Thyroid gland (tissue), 4 donors: ENCODE measurements around the gene DPF1. TPM values are rescaled to one million over a fixed set of nuclear protein-coding genes. Genes with fewer than 3 reads are reported as not detected.

ENCODE experiments used
- DNase-seq, 2 donors: peaks; one replicate each; pipeline ENCODE4 v3.0.0-alpha.2; 2019
- H3K27ac ChIP-seq, 3 donors: fragments of 200-600 bp; sonication (generic); 1 replicate in 2 of 3; 2 replicates in 1 of 3; pipeline ENCODE4 v1.5.1; 2016 to 2019; ENCODE audit warnings: mild to moderate bottlenecking in 1 of 3, moderate library complexity in 1 of 3
- H3K27me3 ChIP-seq: fragments of 200-600 bp; sonication (generic); one replicate; pipeline ENCODE4 v1.5.1; 2019
- H3K36me3 ChIP-seq, 2 donors: fragments of 200-600 bp; sonication (generic); one replicate each; pipeline ENCODE4 v1.5.1; 2016 to 2019
- H3K4me1 ChIP-seq, 2 donors: fragments of 200-600 bp; sonication (generic); one replicate each; pipeline ENCODE4 v1.5.1; 2017 to 2019
- H3K4me3 ChIP-seq, 3 donors: fragments of 200-600 bp; sonication (generic); replicated peaks in 1 of 3; 1 replicate in 2 of 3; 2 replicates in 1 of 3; pipeline ENCODE4 v1.5.1; 2016; ENCODE audit warnings: mild to moderate bottlenecking in 1 of 3
- H3K9me3 ChIP-seq: fragments of 200-600 bp; sonication (generic); one replicate; pipeline ENCODE4 v1.5.1; 2017
- POLR2A ChIP-seq, 2 donors: fragments of 450-650 bp; IDR thresholded peaks; one replicate each; pipeline ENCODE4 v1.6.1; 2017; ENCODE audit warnings: antibody characterized with exemption in 2 of 2, mild to moderate bottlenecking in 2 of 2, moderate library complexity in 1 of 2
- WGBS, 2 donors: methylation state at CpG; one replicate each; pipeline ENCODE4 v1.1.5; 2017; 5-methylcytosine and 5-hydroxymethylcytosine counted together
- intact Hi-C: fragments of 100-400 bp; cut with DNase I; formaldehyde crosslinking; loops from one replicate; pipeline ENCODE4 v1.15.1; 2023
- total RNA-seq, 4 donors: library from RNA; depleted of rRNA; stranded (reverse); fragments of >200 nt; gene quantifications; one replicate each; pipeline ENCODE4 v1.2.3, GENCODE V29; 2016
- TF ChIP-seq, protein P1 (sequence below), 6 experiments: fragments of 200-600 bp in 3 of 6; fragments of 450-650 bp in 3 of 6; sonication (generic) in 3 of 6; IDR thresholded peaks; one replicate each; pipeline ENCODE4 v1.5.1; 2016 to 2019; ENCODE audit warnings: antibody characterized with exemption in 6 of 6, mild to moderate bottlenecking in 2 of 6, inconsistent platforms in 1 of 6, moderate library complexity in 1 of 6

The DPF1 gene
- total RNA-seq, 4 donors from 2014 or later = not detected

DNA sequence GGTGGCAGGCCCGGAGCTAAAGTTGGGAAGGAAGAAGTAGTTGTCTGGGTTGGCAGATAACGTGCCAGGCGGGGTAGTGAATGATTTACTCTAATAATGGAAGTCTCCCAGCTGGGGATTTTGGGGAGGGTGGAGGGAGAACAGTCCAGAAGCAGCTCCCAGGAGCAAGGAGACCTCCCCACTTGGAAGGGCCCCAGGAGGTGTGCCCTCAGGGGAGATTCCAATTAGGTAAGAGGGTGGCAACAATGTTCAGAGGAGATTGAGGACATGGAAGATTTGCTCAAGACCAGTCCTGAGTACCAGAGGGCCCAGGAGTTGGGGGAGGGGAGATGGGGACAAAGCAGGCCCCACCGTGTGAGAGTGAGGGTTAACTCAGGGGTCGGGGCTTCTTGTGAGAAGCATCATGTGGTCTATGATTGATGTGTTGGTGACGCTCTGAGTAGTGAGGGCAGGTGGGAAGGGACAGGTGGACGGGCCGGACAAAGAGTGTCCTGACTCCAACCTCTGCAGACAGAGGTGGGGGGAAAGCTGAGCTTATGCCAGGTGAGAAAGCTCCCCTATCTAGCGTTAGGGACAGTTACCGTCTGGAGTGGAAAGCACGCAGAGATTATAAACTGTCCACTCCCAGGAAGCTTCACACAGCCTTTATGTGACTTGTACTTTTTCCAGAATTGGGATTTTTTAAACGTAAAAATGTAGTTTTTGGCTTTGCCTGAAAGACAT, 43.9 kb upstream of the DPF1 start:
- peak overlapping the region; percentile 76 to 96 (median 76) for H3K27ac ChIP-seq
- peaks cover 27 to 54% of the 10 kb centered on the region in 2 donors for H3K4me1 ChIP-seq
- WGBS, 2 donors = 63 to 65% methylated on average over 12 of the region's 12 CpGs
- TF ChIP-seq, protein P1, sequence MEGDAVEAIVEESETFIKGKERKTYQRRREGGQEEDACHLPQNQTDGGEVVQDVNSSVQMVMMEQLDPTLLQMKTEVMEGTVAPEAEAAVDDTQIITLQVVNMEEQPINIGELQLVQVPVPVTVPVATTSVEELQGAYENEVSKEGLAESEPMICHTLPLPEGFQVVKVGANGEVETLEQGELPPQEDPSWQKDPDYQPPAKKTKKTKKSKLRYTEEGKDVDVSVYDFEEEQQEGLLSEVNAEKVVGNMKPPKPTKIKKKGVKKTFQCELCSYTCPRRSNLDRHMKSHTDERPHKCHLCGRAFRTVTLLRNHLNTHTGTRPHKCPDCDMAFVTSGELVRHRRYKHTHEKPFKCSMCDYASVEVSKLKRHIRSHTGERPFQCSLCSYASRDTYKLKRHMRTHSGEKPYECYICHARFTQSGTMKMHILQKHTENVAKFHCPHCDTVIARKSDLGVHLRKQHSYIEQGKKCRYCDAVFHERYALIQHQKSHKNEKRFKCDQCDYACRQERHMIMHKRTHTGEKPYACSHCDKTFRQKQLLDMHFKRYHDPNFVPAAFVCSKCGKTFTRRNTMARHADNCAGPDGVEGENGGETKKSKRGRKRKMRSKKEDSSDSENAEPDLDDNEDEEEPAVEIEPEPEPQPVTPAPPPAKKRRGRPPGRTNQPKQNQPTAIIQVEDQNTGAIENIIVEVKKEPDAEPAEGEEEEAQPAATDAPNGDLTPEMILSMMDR (IDR thresholded peaks at IDR 0.05) = no peak
- no peak for TF ChIP-seq POLR2A (IDR thresholded peaks at IDR 0.05)
- no peaks in the 10 kb centered on the region for H3K36me3 ChIP-seq
- DNase-seq = peak; percentile 37 to 56
- no peaks in the 10 kb centered on the region for H3K9me3 ChIP-seq
- no peak overlapping the region for H3K4me3 ChIP-seq
- H3K27me3 ChIP-seq = no peaks in the 10 kb centered on the region
- intact Hi-C loops = no loop called here

DNA sequence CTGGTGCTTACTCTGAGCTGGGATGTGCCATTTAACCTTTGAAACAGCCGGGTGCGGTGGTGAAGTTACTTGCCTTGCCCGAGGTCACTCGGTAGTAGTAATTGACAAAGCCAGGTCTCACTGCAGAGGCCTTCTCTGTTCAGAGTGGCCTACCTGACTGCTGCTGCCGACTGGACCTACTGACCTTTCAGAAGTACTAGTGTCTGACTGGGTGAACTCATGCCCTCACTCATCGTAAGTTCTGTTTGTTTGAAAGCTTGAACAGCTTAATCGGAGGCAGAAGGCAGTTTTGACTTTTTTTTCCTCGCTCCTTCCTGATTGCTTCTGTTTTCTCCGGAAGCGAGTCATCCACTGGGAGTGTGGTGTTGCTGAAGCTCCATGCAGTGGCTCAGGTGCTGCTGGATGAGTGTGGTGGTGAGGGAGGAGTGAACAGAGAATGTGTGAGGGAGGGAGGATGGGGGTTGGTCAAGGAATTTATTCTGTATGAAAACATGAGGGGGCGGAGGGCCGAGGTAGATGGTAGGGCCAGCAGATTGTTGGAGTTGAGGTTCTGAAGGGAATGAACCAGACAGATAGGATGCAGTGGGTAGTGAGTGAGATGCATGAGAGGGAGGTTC, 43.1 kb upstream of the DPF1 start:
- no peaks in the 10 kb centered on the region for H3K36me3 ChIP-seq
- H3K27me3 ChIP-seq = no peaks in the 10 kb centered on the region
- H3K27ac ChIP-seq = peak overlapping the region; percentile 76 to 96 (median 76)
- 47 to 54% methylated on average over 12 of the region's 12 CpGs for WGBS, 2 donors
- H3K4me3 ChIP-seq = peak overlapping the region in 2 of 3 donors; percentile 5 to 71
- H3K9me3 ChIP-seq = no peaks in the 10 kb centered on the region
- intact Hi-C loops = no loop called here
- H3K4me1 ChIP-seq = peaks cover 27 to 54% of the 10 kb centered on the region in 2 donors
- peak; percentile 30 to 36 for DNase-seq
- TF ChIP-seq POLR2A (IDR thresholded peaks at IDR 0.05) = no peak
- TF ChIP-seq, protein P1 (IDR thresholded peaks at IDR 0.05) = no peak

- peak; percentile 39 to 45 for DNase-seq
- Histone ChIP-seq H3K4me3 (peak overlapping the region in 2 of 3 donors; percentile 71 to 89), H3K36me3 (no peaks in the 10 kb centered on the region), H3K27me3 (no peaks in the 10 kb centered on the region), H3K4me1 (peaks cover 27 to 48% of the 10 kb centered on the region in 2 donors), H3K27ac (peak overlapping the region; percentile 76 to 96 (median 76)), H3K9me3 (no peaks in the 10 kb centered on the region)
- intact Hi-C loops = no loop called here
- 50 to 57% methylated on average over 12 of the region's 12 CpGs for WGBS, 2 donors
- TF ChIP-seq, protein P1 (IDR thresholded peaks at IDR 0.05) = no peak
- TF ChIP-seq POLR2A (IDR thresholded peaks at IDR 0.05) = no peak
Measured at GRCh38 chr19:38265921-38266429, 42.0 kb upstream of the DPF1 start.

- WGBS, 2 donors = 27 to 44% methylated on average over 14 of the region's 14 CpGs
- DNase-seq = peak; percentile 65 to 68
- TF ChIP-seq POLR2A (IDR thresholded peaks at IDR 0.05) = peak in 1 of 2 donors; percentile 62
- TF ChIP-seq, protein P1 (IDR thresholded peaks at IDR 0.05) = peak in 2 of 6 experiments; percentile 7 to 25
- Histone ChIP-seq H3K27me3 (no peaks in the 10 kb centered on the region), H3K36me3 (no peaks in the 10 kb centered on the region), H3K9me3 (no peaks in the 10 kb centered on the region), H3K4me3 (peak overlapping the region; percentile 19 to 89 (median 71)), H3K4me1 (peaks cover 25 to 43% of the 10 kb centered on the region in 2 donors), H3K27ac (peak overlapping the region; percentile 76 to 96 (median 91))
- intact Hi-C loops = no loop called here
Measured at GRCh38 chr19:38265213-38265861, 41.3 kb upstream of the DPF1 start.
